ENCODE data around the gene ITPR1. TPM values are rescaled to one million over a fixed set of nuclear protein-coding genes. Genes with fewer than 3 reads are reported as not detected.

The ITPR1 gene
- total and polyA plus RNA-seq, 2 of the 4 experiments (the other 2 are of a cell fraction): 1.8 to 5.7 TPM

- CTCF ChIA-PET: no interaction called here
Observed at GRCh38 chr3:4821338-4821737, 328.2 kb downstream of the ITPR1 start.

More at GRCh38 chr3:4821338-4821737, 328.2 kb downstream of the ITPR1 start:
- Histone ChIP-seq H3K4ac (ENCODE audit: low read depth, low read length) (no peak overlapping the region), H2BK5ac (ENCODE audit: low read depth, low read length, poor library complexity, severe bottlenecking) (no peak overlapping the region), H4K91ac (ENCODE audit: insufficient read depth, low read depth, low read length) (no peak overlapping the region), H2BK120ac (ENCODE audit: low read depth, low read length) (no peak overlapping the region), H4K20me1 (ENCODE audit: insufficient read depth, low read length) (no peaks in the 10 kb centered on the region), H4K5ac (ENCODE audit: low read depth, low read length) (no peak overlapping the region), H2BK15ac (ENCODE audit: low read depth, low read length) (no peak overlapping the region), H3K18ac (ENCODE audit: low read depth, low read length) (no peak overlapping the region), H3K9ac (ENCODE audit: low read depth, low read length) (no peak overlapping the region), H3K4me1 (ENCODE audit: control insufficient read depth, insufficient read depth, low read length) (no peaks in the 10 kb centered on the region), H3K23ac (ENCODE audit: low read depth, low read length) (no peak overlapping the region), H2AK5ac (ENCODE audit: low read depth, low read length) (no peak overlapping the region), H3K36me3 (ENCODE audit: control insufficient read depth, insufficient read depth, low read length) (peaks cover 4% of the 10 kb centered on the region; the same call in 1 of the 2 replicates), H2AFZ (replicated peaks; ENCODE audit: low read length, poor library complexity) (no peak overlapping the region), H3K4me2 (ENCODE audit: low read depth, low read length) (no peak overlapping the region), H3K4me3 (ENCODE audit: insufficient read depth, low read depth, low read length) (no peak overlapping the region), H3K9me1 (ENCODE audit: insufficient read depth, low read length) (no peaks in the 10 kb centered on the region; the same call in 1 of the 2 replicates), H3K56ac (ENCODE audit: extremely low read depth, insufficient read depth, low read length) (no peak overlapping the region), H2BK20ac (ENCODE audit: low read depth, low read length) (no peak overlapping the region), H3K14ac (replicated peaks; ENCODE audit: low read depth, low read length) (no peak overlapping the region), H3K27ac (ENCODE audit: insufficient read depth, low read length) (no peak overlapping the region), H4K8ac (ENCODE audit: low read depth in 2 of 2, low read length in 2 of 2) (no peak overlapping the region), H3K79me1 (ENCODE audit: low read depth in 1 of 2, low read length in 2 of 2) (no peaks in the 10 kb centered on the region), H3K27me3 (ENCODE audit: control insufficient read depth, insufficient read depth, low read length) (no peaks in the 10 kb centered on the region), H3K9me3 (ENCODE audit: control insufficient read depth, insufficient read depth, low read length) (no peaks in the 10 kb centered on the region; the same call in 1 of the 2 replicates), H2AK9ac (replicated peaks; ENCODE audit: low read depth, low read length, poor library complexity) (no peak overlapping the region)
- intact Hi-C loops (cut with micrococcal nuclease): no loop called here
- ATAC-seq (ENCODE audit: low read depth): no peak
- BruUV-seq (replicated peaks): no TSS peak
- in situ Hi-C loops (cut with MboI; ENCODE audit: low sequenced_read_pairs): no loop called here
- no peak for TF ChIP-seq CHD1 (IDR thresholded peaks at IDR 0.05; ENCODE audit: low read depth, low read length)
- TF ChIP-seq USF2 (IDR thresholded peaks at IDR 0.05; ENCODE audit: low read depth, low read length): no peak
- TF ChIP-seq BHLHE40 (IDR thresholded peaks at IDR 0.05; ENCODE audit: low read depth, low read length): no peak
- TF ChIP-seq SMC3 (IDR thresholded peaks at IDR 0.05; ENCODE audit: low read depth, low read length): no peak
- no peak for TF ChIP-seq RCOR1 (IDR thresholded peaks at IDR 0.05; ENCODE audit: insufficient replicate concordance, low read length)
- TF ChIP-seq CEBPB (IDR thresholded peaks at IDR 0.05; ENCODE audit: low read depth, low read length): no peak
- TF ChIP-seq MAFK (IDR thresholded peaks at IDR 0.05; ENCODE audit: low read depth, low read length): no peak
- TF ChIP-seq NFE2L2 (IDR thresholded peaks at IDR 0.05; ENCODE audit: low read depth, low read length): no peak
- TF ChIP-seq RFX5 (IDR thresholded peaks at IDR 0.05; ENCODE audit: low read depth, low read length): no peak
- no peak for TF ChIP-seq POLR2A (IDR thresholded peaks at IDR 0.05; ENCODE audit: low read depth, low read length)
- no peak for TF ChIP-seq MXI1 (IDR thresholded peaks at IDR 0.05; ENCODE audit: borderline replicate concordance, low read depth, low read length)
- TF ChIP-seq ELK1 (IDR thresholded peaks at IDR 0.05; ENCODE audit: borderline replicate concordance, low read depth, low read length): no peak
- TF ChIP-seq FOS (IDR thresholded peaks at IDR 0.05; ENCODE audit: low read depth, low read length): no peak
- TF ChIP-seq RAD21 (IDR thresholded peaks at IDR 0.05; ENCODE audit: low read length): no peak
- TF ChIP-seq CTCF (conservative IDR thresholded peaks at IDR 0.05; ENCODE audit: low read depth, low read length): no peak
- dilution Hi-C loops (cut with HindIII; ENCODE audit: low sequenced_read_pairs, unreplicated experiment): no loop called here
- POLR2A ChIA-PET (ENCODE audit: unreplicated experiment): no interaction called here
- DNase-seq: no peak
- no CpG with 5 or more reads among the region's 2 CpGs for WGBS, 2 experiments (ENCODE audit: extremely low coverage in 2 of 2, insufficient read length in 1 of 2)
